AG04449 (cell line): Measurements from ENCODE around the gene CDC5L.

Experiments used
- CTCF ChIA-PET: fragments of 350-600 bp; formaldehyde crosslinking; extraction: SDS; loops from one replicate; lab custom pipeline; 2021; ENCODE audit warnings: antibody characterized with exemption; lab: Yijun Ruan, JAX
- POLR2A ChIA-PET: fragments of 400-600, 350-600 bp; formaldehyde crosslinking; extraction: SDS; loops from one replicate; lab custom pipeline; 2020; ENCODE audit warnings: antibody characterized with exemption, inconsistent platforms; lab: Yijun Ruan, JAX
- DNase-seq: peaks from one replicate; pipeline ENCODE4 v3.0.0-alpha.2; 2010; ENCODE audit warnings: low read depth, low spot score
- H3K4me3 ChIP-seq: 2 replicates; pipeline ENCODE4 v1.5.1; 2011; ENCODE audit warnings: low read depth, mild to moderate bottlenecking, control low read depth, low read length
- TF ChIP-seq, protein P1 (sequence below): IDR thresholded peaks from one replicate; pipeline ENCODE4 v1.5.1; 2011; ENCODE audit warnings: mild to moderate bottlenecking, moderate library complexity, low read length, control low read depth, inconsistent platforms; ENCODE audit not compliant: insufficient read depth; ENCODE audit errors: missing control alignments

CDC5L gene

DNA sequence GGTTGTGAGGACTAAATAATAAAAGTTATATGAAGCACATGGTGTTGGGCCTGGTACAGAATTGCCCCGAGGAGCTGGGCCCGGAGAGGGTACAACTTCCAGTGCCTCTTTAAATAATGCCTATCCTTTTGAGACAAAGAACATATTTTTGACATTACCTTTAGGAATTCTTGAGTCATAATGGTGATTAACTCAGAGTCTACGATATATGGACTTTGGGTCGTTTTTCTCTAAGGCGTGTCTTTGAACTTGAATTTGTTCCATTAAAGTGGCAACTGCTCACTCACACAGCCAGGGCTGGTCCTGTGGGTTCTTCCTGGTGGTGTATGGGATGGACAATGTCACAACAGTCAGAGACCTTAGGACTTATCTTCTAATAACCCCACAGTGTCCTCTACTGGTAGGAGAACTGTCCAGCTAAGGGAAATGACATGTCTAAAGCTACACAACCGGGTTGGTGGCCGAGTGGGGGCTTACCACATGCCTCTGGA, 106.5 kb downstream of the CDC5L start:
- DNase-seq: no peak
- POLR2A ChIA-PET: no interaction called here
- no peak overlapping the region for H3K4me3 ChIP-seq
- TF ChIP-seq, protein P1, sequence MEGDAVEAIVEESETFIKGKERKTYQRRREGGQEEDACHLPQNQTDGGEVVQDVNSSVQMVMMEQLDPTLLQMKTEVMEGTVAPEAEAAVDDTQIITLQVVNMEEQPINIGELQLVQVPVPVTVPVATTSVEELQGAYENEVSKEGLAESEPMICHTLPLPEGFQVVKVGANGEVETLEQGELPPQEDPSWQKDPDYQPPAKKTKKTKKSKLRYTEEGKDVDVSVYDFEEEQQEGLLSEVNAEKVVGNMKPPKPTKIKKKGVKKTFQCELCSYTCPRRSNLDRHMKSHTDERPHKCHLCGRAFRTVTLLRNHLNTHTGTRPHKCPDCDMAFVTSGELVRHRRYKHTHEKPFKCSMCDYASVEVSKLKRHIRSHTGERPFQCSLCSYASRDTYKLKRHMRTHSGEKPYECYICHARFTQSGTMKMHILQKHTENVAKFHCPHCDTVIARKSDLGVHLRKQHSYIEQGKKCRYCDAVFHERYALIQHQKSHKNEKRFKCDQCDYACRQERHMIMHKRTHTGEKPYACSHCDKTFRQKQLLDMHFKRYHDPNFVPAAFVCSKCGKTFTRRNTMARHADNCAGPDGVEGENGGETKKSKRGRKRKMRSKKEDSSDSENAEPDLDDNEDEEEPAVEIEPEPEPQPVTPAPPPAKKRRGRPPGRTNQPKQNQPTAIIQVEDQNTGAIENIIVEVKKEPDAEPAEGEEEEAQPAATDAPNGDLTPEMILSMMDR: peak; percentile 8
- CTCF ChIA-PET: interaction anchor here (0.5 to 2.4 kb wide), 6 partner anchors 9 to 29 kb away, joined by 3 to 18 read pairs (median 3); no protein-coding TSS in a partner anchor

DNA sequence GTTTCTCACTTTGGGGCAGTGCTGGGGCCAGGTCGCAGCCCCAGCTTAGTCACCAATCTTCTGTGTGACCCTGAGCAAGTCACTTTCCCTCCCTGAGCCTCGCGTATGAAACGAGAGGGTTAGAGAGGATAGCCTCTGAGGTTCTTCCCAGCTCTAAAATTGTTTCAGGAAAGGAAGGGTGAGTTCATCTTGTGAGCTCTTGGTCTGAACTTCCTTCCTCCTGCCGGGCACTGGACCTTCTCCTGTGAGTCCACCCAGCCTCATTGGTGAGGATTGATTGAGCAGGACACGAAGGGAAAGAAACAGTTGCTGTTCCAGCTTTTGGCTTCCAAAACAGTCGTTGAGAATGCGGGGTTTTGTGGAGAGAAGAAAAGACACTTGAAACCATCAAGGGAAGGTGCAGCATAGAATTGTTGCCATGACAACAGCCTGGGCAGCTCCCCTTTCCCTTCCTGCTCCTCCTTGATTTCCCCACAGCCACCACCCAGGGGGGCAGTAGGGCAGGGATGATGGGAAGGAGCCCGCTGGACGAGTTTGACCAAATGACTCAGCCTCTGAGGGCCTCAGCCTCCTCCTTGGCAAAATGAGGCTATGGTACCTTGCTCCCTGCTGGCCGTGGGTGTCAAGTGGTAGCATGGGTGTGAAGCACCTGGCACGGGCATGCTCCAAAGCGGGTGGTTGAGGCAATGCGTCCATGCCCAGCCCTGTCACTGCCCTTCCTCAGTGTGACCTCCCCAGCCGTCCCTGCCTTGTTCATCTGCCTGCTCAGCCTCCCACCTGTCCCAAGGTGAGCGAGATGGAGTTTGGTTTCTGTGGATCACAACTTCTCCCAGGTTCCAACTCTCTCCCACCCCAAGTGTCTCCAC, 107.8 kb downstream of the CDC5L start:
- CTCF ChIA-PET: interaction anchor here (1.0 to 2.4 kb wide), 4 partner anchors 9 to 28 kb away, joined by 3 to 18 read pairs (median 4); no protein-coding TSS in a partner anchor
- H3K4me3 ChIP-seq: no peak overlapping the region
- POLR2A ChIA-PET: no interaction called here
- TF ChIP-seq, protein P1: no peak
- no peak for DNase-seq

DNA sequence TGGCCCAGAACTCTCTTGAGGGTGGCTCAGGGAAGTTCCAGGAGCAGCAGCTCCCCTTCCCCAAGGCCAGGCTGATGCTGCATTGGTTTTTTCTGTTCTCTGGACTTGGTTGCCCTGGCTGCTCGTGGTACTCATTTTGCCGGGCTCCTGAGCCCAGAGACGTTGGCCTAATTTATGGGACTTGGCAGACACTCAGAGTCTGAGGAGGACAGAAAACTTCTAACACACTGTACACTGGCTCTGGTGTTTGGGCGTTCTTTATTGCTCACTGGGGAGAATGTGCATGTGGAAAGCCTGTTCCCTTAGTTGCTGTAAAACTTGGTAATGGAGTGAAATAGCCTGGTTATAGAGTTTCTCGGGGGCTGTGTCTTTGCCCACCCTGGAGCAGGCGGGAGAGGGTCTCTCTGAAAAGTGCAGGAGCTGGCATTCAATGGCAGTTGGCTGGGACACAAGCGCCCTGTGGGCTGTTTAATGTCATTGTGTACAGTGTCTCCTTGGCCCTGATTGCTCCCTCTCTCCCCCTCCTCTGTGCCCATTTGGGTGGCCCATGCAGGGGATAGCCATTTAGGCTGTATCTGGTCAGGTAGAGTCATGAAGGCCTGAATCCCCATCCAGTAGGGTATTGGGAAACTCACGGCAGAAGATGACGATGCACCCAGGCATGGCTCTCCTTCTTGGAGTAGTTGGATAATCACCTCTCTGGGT, 109.3 kb downstream of the CDC5L start:
- TF ChIP-seq, protein P1: no peak
- no peak for DNase-seq
- H3K4me3 ChIP-seq: no peak overlapping the region
- ChIA-PET CTCF (no interaction called here), POLR2A (no interaction called here)

DNA sequence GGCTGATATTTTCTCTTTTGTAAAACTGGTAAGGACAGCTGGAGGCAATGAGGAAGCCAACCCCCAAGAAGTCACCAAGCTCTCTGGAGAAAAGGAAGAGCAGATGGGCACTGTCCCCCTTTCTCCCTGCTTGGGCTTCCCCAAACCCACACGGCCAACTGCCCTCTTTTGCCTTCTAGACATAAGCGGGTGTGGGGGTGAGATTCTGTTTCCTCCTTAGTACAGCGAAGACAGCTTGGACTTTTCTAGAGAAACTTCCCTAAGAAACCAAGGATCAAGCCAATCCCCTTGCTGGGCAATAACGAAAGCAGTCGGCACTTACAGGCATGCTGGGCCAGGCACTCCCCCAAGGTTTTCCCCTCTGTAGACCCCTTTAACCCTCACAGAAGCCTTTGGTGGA, 110.3 kb downstream of the CDC5L start:
- TF ChIP-seq, protein P1: no peak
- DNase-seq: no peak
- CTCF ChIA-PET: interaction anchor here (1.2 to 2.0 kb wide), 3 partner anchors 12 to 27 kb away, joined by 3 to 6 read pairs (median 3); no protein-coding TSS in a partner anchor
- H3K4me3 ChIP-seq: no peak overlapping the region
- POLR2A ChIA-PET: no interaction called here

DNA sequence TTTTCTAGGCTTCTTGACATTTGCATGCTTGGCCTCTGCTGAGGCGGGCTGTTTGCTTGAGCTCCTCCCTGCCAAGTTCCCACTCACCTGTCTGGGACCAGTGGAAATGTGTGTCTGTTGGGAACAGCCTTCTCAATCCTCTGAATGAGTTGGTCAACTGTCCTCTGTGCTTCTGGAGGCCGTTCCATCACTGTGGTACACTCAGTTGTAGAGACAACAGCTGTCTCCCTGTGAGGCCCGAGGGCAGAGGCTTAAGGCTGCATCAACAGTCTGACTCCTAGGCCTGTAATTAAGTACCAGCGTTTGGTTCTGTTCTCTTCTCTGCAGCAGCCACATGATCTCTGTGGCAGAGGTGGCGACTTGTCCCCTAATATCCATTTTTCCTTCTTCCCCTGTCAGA, 110.9 kb downstream of the CDC5L start:
- ChIA-PET CTCF (interaction anchor here (1.2 to 2.0 kb wide), 4 partner anchors 8 to 28 kb away, joined by 3 to 6 read pairs (median 4); no protein-coding TSS in a partner anchor), POLR2A (no interaction called here)
- TF ChIP-seq, protein P1: no peak
- DNase-seq: no peak
- no peak overlapping the region for H3K4me3 ChIP-seq
